ENCODE measurements around the gene FBXO28. TPM values are rescaled to one million over a fixed set of nuclear protein-coding genes. Genes with fewer than 3 reads are reported as not detected.

Gene FBXO28
- total RNA-seq, 1 experiment from 2014 or later, result 37.0 TPM

- Histone ChIP-seq H3K79me2 (ENCODE audit: insufficient read depth, low read length) (no peaks in the 10 kb centered on the region), H3K4me3 (replicated peaks in 1 of 2; ENCODE audit: low read depth in 1 of 2, low read length in 2 of 2) (no peak overlapping the region), H3K27me3 (ENCODE audit: insufficient read depth, low read length) (no peaks in the 10 kb centered on the region), H3K27ac (ENCODE audit: low read depth, low read length) (no peak overlapping the region), H3K4me2 (ENCODE audit: low read length) (no peak overlapping the region), H3K36me3 (ENCODE audit: control insufficient read depth in 1 of 2, insufficient read depth in 2 of 2, low read length in 2 of 2) (peaks cover 0 to 4% of the 10 kb centered on the region in 2 experiments; a peak in 3 of 4 replicates), H4K20me1 (ENCODE audit: insufficient read depth) (no peaks in the 10 kb centered on the region), H3K9ac (ENCODE audit: low read length) (no peak overlapping the region), H3K4me1 (ENCODE audit: control insufficient read depth in 1 of 2, insufficient read depth in 2 of 2, low read length in 2 of 2) (no peaks in the 10 kb centered on the region), H3K9me2 (ENCODE audit: insufficient read depth) (no peaks in the 10 kb centered on the region), H3K9me3 (ENCODE audit: control insufficient read depth in 1 of 2, insufficient read depth in 1 of 2, low read depth in 1 of 2, low read length in 2 of 2) (no peaks in the 10 kb centered on the region), H2AFZ (ENCODE audit: low read depth, low read length, poor library complexity, severe bottlenecking) (no peak overlapping the region)
- DNase-seq (ENCODE audit: low read depth, low spot score), result no peak
- ChIA-PET CTCF (interaction anchor here (1.0 kb wide), 1 partner anchor 11 kb away, joined by 3 read pairs; no protein-coding TSS in a partner anchor), POLR2A (no interaction called here), RAD21 (ENCODE audit: low non-redundant PET in 1 of 2, low total read pairs in 2 of 2, uncharacterized antibody in 2 of 2, unreplicated experiment in 2 of 2) (no interaction called here)
- no peak for TF ChIP-seq CBX3 (IDR thresholded peaks at IDR 0.05; ENCODE audit: low read depth)
- TF ChIP-seq POLR2A (IDR thresholded peaks at IDR 0.05; ENCODE audit: borderline replicate concordance, extremely low read depth, insufficient read depth, insufficient read length), result no peak
- no peak for TF ChIP-seq TCF7L2 (IDR thresholded peaks at IDR 0.05; ENCODE audit: borderline replicate concordance, extremely low read depth, insufficient read depth, insufficient read length)
- no peak for TF ChIP-seq ZFX (IDR thresholded peaks at IDR 0.05)
- no peak for TF ChIP-seq REST (IDR thresholded peaks at IDR 0.05; ENCODE audit: low read depth)
- no peak for TF ChIP-seq MAX (IDR thresholded peaks at IDR 0.05)
- no peak for TF ChIP-seq FOSL1 (IDR thresholded peaks at IDR 0.05; ENCODE audit: low read depth)
- no peak for TF ChIP-seq EGR1 (IDR thresholded peaks at IDR 0.05; ENCODE audit: low read depth)
- TF ChIP-seq ATF3 (IDR thresholded peaks at IDR 0.05), result no peak
- TF ChIP-seq CEBPB (IDR thresholded peaks at IDR 0.05; ENCODE audit: low read depth), result no peak
- TF ChIP-seq POLR2AphosphoS5 (IDR thresholded peaks at IDR 0.05; ENCODE audit: low read depth, low read length), result no peak
- no peak for TF ChIP-seq RAD21 (IDR thresholded peaks at IDR 0.05; ENCODE audit: low read depth)
- no peak for TF ChIP-seq ZNF274 (IDR thresholded peaks at IDR 0.05; ENCODE audit: low read depth, low read length)
- no peak for TF ChIP-seq EZH2phosphoT487 (IDR thresholded peaks at IDR 0.05; ENCODE audit: borderline replicate concordance)
- intact Hi-C loops (cut with micrococcal nuclease), result no loop called here
- BruUV-seq (replicated peaks), result no TSS peak
- ATAC-seq, result no peak
Measured at GRCh38 chr1:224141693-224142092, 27.8 kb downstream of the FBXO28 start.

All from HCT116 (cell line).